Stimulated activated CD4-positive, alpha-beta T cell treated with anti-CD3 and anti-CD28 coated beads, TNF-alpha, amount 100 ng/mL, for 4 hours (primary cell): Measurements from ENCODE around the gene FRMD4A.
"Not testable (repeated sequence)": the region's sequence is repeated elsewhere in the genome, so short reads cannot be mapped to it uniquely, and the experiment has no call there.

Source experiments
- DNase-seq, 3 experiments: peaks; one replicate each; pipeline ENCODE4 v3.0.0-alpha.2; 2020; ENCODE audit warnings: low read depth in 3 of 3

FRMD4A gene

GRCh38 chr10:14146501-14146900 lies 184.2 kb downstream of the FRMD4A start:
- no peak for DNase-seq

- DNase-seq: no peak
These were observed 184.7 kb downstream of the FRMD4A start for GRCh38 chr10:14146025-14146424.

GRCh38 chr10:14144451-14144850 lies 186.3 kb downstream of the FRMD4A start:
- no peak for DNase-seq

- DNase-seq: no peak
These were observed 188.0 kb downstream of the FRMD4A start for GRCh38 chr10:14142606-14143250.

- no peak for DNase-seq
These were observed 189.4 kb downstream of the FRMD4A start for GRCh38 chr10:14141283-14141682.

GRCh38 chr10:14137391-14137790 lies 193.3 kb downstream of the FRMD4A start:
- DNase-seq: no peak

- not testable (repeated sequence) for DNase-seq
These were observed 195.5 kb downstream of the FRMD4A start for GRCh38 chr10:14135196-14135595.

- no peak for DNase-seq
These were observed 196.4 kb downstream of the FRMD4A start for GRCh38 chr10:14134275-14134674.

GRCh38 chr10:14131261-14131960 lies 199.3 kb downstream of the FRMD4A start:
- no peak for DNase-seq

GRCh38 chr10:14129770-14130169 lies 201.0 kb downstream of the FRMD4A start:
- DNase-seq: no peak

- DNase-seq: no peak
These were observed 202.2 kb downstream of the FRMD4A start for GRCh38 chr10:14128519-14128918.

- DNase-seq: no peak
These were observed 203.9 kb downstream of the FRMD4A start for GRCh38 chr10:14126697-14127440.

GRCh38 chr10:14125564-14125963 lies 205.2 kb downstream of the FRMD4A start:
- no peak for DNase-seq

- DNase-seq: no peak
These were observed 205.8 kb downstream of the FRMD4A start for GRCh38 chr10:14124941-14125340.

- DNase-seq: no peak
These were observed 207.6 kb downstream of the FRMD4A start for GRCh38 chr10:14123139-14123538.

- no peak for DNase-seq
These were observed 209.9 kb downstream of the FRMD4A start for GRCh38 chr10:14120812-14121211.

GRCh38 chr10:14118953-14119352 lies 211.8 kb downstream of the FRMD4A start:
- DNase-seq: no peak

- DNase-seq: no peak
These were observed 213.9 kb downstream of the FRMD4A start for GRCh38 chr10:14116837-14117236.

- DNase-seq: no peak
These were observed 214.7 kb downstream of the FRMD4A start for GRCh38 chr10:14116021-14116420.

- no peak for DNase-seq
These were observed 215.9 kb downstream of the FRMD4A start for GRCh38 chr10:14114791-14115190.

- DNase-seq: no peak
These were observed 218.7 kb downstream of the FRMD4A start for GRCh38 chr10:14112056-14112455.

GRCh38 chr10:14111208-14111607 lies 219.5 kb downstream of the FRMD4A start:
- no peak for DNase-seq

GRCh38 chr10:14106828-14107227 lies 223.9 kb downstream of the FRMD4A start:
- DNase-seq: no peak
